Endothelial cell of umbilical vein (primary cell): ENCODE measurements around the gene KDM4B. TPM values are rescaled to one million over a fixed set of nuclear protein-coding genes. Genes with fewer than 3 reads are reported as not detected.

Experiments
- BruUV-seq: library from RNA; stranded (reverse); fragments of 400-500 nt; replicated peaks from 2 replicates; lab custom pipeline; 2021; lab: Mats Ljungman, UMichigan
- CTCF ChIA-PET: fragments of 300-600, 350-600 bp; sonication (Branson Sonifier 250); formaldehyde crosslinking; loops from one replicate; lab custom pipeline; 2021; ENCODE audit warnings: antibody characterized with exemption, inconsistent platforms; lab: Charles Lee
- POLR2A ChIA-PET: fragments of 300-600, 350-600 bp; sonication (Branson Sonifier 250); formaldehyde crosslinking; loops from one replicate; lab custom pipeline; 2021; ENCODE audit warnings: antibody characterized with exemption, inconsistent platforms; lab: Charles Lee
- DNase-seq: peaks from one replicate; pipeline ENCODE4 v3.0.0-alpha.2; 2011; ENCODE audit warnings: low read depth, low spot score
- FAIRE-seq: peaks from 2 replicates; lab custom pipeline; 2011; peaks lifted over from hg19 to GRCh38; lab: Jason Lieb, UNC
- H2AFZ ChIP-seq: 2 replicates; pipeline ENCODE4 v1.6.0; 2012; ENCODE audit warnings: low read depth, low read length, control low read depth, inconsistent platforms
- H3K27ac ChIP-seq: 2 replicates; pipeline ENCODE4 v1.5.1; 2011; ENCODE audit warnings: low read depth, mild to moderate bottlenecking, control low read depth, low read length, moderate library complexity; ENCODE audit not compliant: insufficient read depth
- H3K27me3 ChIP-seq, 2 experiments: 2 replicates each; pipeline versions ENCODE4 v1.6.0 to v1.6.1; 2011; ENCODE audit warnings: low read length in 2 of 2, mixed read lengths in 1 of 2; ENCODE audit not compliant: control insufficient read depth in 2 of 2, insufficient read depth in 2 of 2
- H3K36me3 ChIP-seq, 2 experiments: 2 replicates in 1 of 2; 3 replicates in 1 of 2; pipeline ENCODE4 v1.5.1; 2011; ENCODE audit warnings: low read length in 2 of 2, mild to moderate bottlenecking in 1 of 2, moderate library complexity in 1 of 2; ENCODE audit not compliant: control insufficient read depth in 2 of 2, insufficient read depth in 2 of 2; ENCODE audit errors: extremely low read depth in 1 of 2
- H3K4me1 ChIP-seq: 3 replicates; pipeline ENCODE4 v1.5.1; 2011; ENCODE audit warnings: mild to moderate bottlenecking, low read length; ENCODE audit not compliant: control insufficient read depth, insufficient read depth; ENCODE audit errors: extremely low read depth
- H3K4me2 ChIP-seq: 2 replicates; pipeline ENCODE4 v1.6.1; 2011; ENCODE audit warnings: low read length, control low read depth, mixed read lengths; ENCODE audit not compliant: insufficient read depth
- H3K4me3 ChIP-seq, 3 experiments: fragments of 200-600 bp in 1 of 3; sonication (generic), shearing (Covaris generic) in 1 of 3; replicated peaks in 1 of 3; 2 replicates each; pipeline ENCODE4 v1.5.1; 2011 to 2016; ENCODE audit warnings: control low read depth in 3 of 3, low read length in 3 of 3, mild to moderate bottlenecking in 2 of 3, inconsistent platforms in 1 of 3, low read depth in 1 of 3, moderate library complexity in 1 of 3; ENCODE audit not compliant: insufficient read depth in 1 of 3
- H3K79me2 ChIP-seq: 2 replicates; pipeline ENCODE4 v1.6.0; 2012; ENCODE audit warnings: low read length, inconsistent platforms; ENCODE audit not compliant: control insufficient read depth, insufficient read depth
- H3K9ac ChIP-seq: replicated peaks from 2 replicates; pipeline ENCODE3; 2011; ENCODE audit warnings: low read length, control low read depth; ENCODE audit not compliant: insufficient read depth; ENCODE audit errors: extremely low read depth
- H3K9me1 ChIP-seq: replicated peaks from 3 replicates; pipeline ENCODE4 v1.6.0; 2011; ENCODE audit warnings: mild to moderate bottlenecking, low read length; ENCODE audit not compliant: control insufficient read depth, insufficient read depth; ENCODE audit errors: extremely low read depth
- H3K9me3 ChIP-seq: replicated peaks from 2 replicates; pipeline ENCODE4 v1.5.1; 2012; ENCODE audit warnings: low read length, inconsistent platforms; ENCODE audit not compliant: control insufficient read depth, insufficient read depth
- H4K20me1 ChIP-seq: replicated peaks from 2 replicates; pipeline ENCODE3; 2011; ENCODE audit warnings: mild to moderate bottlenecking, low read length; ENCODE audit not compliant: control insufficient read depth, insufficient read depth; ENCODE audit errors: extremely low read depth
- CTCF ChIP-seq, 2 donors: IDR thresholded peaks; 1 replicate in 1 of 2; 2 replicates in 1 of 2; pipeline ENCODE4 v1.5.1; 2011; ENCODE audit warnings: low read length in 2 of 2, mild to moderate bottlenecking in 2 of 2, moderate library complexity in 2 of 2, control low read depth in 1 of 2, inconsistent platforms in 1 of 2, low read depth in 1 of 2; ENCODE audit not compliant: insufficient read depth in 1 of 2; ENCODE audit errors: extremely low read depth in 1 of 2
- EZH2 ChIP-seq: IDR thresholded peaks from 2 replicates; pipeline ENCODE4 v1.6.1; 2012; ENCODE audit warnings: borderline replicate concordance, low read depth, mild to moderate bottlenecking, moderate library complexity, low read length, inconsistent platforms; ENCODE audit not compliant: severe bottlenecking
- FOS ChIP-seq: IDR thresholded peaks from 2 replicates; pipeline ENCODE4 v1.6.1; 2011; ENCODE audit warnings: mild to moderate bottlenecking, low read length, moderate library complexity, borderline replicate concordance; ENCODE audit not compliant: insufficient read depth
- GATA2 ChIP-seq: IDR thresholded peaks from 2 replicates; pipeline ENCODE4 v1.7.0; 2011; ENCODE audit warnings: low read depth, mild to moderate bottlenecking, moderate library complexity, mixed read lengths, low read length; ENCODE audit not compliant: insufficient read length, insufficient read depth
- JUN ChIP-seq: IDR thresholded peaks from 2 replicates; pipeline ENCODE4 v1.6.1; 2011; ENCODE audit warnings: borderline replicate concordance, low read depth; ENCODE audit not compliant: insufficient read length, insufficient read depth
- MAX ChIP-seq: IDR thresholded peaks from 2 replicates; pipeline ENCODE4 v1.6.1; 2011; ENCODE audit not compliant: insufficient read depth, insufficient read length
- MYC ChIP-seq: IDR thresholded peaks from one replicate; pipeline ENCODE4 v1.6.1; 2011; ENCODE audit warnings: mild to moderate bottlenecking, low read depth, low read length
- POLR2A ChIP-seq: IDR thresholded peaks from 2 replicates; pipeline ENCODE4 v1.6.1; 2012; ENCODE audit warnings: low read depth, mild to moderate bottlenecking, control low read depth, low read length
- POLR2AphosphoS5 ChIP-seq: IDR thresholded peaks from 2 replicates; pipeline ENCODE4 v1.6.1; 2012; ENCODE audit warnings: low read depth, mild to moderate bottlenecking, control low read depth, low read length, moderate library complexity; ENCODE audit not compliant: insufficient read depth
- dilution Hi-C: fragments of 300-500 bp; cut with MboI; formaldehyde crosslinking; loops from one replicate; pipeline ENCODE4 v1.15.0; 2019; ENCODE audit warnings: low sequenced_read_pairs; ENCODE audit not compliant: extremely low pct_ligation_motif_present
- intact Hi-C: fragments of 100-400 bp; cut with micrococcal nuclease; formaldehyde crosslinking; loops from one replicate; pipeline ENCODE4 v1.10.0; 2022
- polyA plus RNA-seq, 4 experiments: library from polyadenylated mRNA; depleted of rRNA in 3 of 4; stranded (reverse) in 3 of 4; unstranded in 1 of 4; fragments of >200 nt; gene quantifications; 2 replicates each; pipeline versions ENCODE4 v1.2.1 to v1.2.3, GENCODE V29; 2011 to 2012; ENCODE audit warnings: missing spikeins in 1 of 4
- total RNA-seq: library from RNA; stranded (reverse); gene quantifications from 2 replicates; pipeline ENCODE4 v1.2.3, GENCODE V29; 2021

The KDM4B gene
- total and polyA plus RNA-seq, 2 donors (not counting 3 experiments of a cell fraction or from before 2014, with no cell fraction given), result 12.4 to 37.2 TPM

- ChIA-PET POLR2A (no interaction called here), CTCF (no interaction called here)
- no peak overlapping the region for H2AFZ ChIP-seq
- H3K9me3 ChIP-seq, result no peaks in the 10 kb centered on the region
- no peak for DNase-seq
- intact Hi-C loops, result no loop called here
- no TSS peak for BruUV-seq
- TF ChIP-seq GATA2, result no peak
- TF ChIP-seq MYC, result no peak
- TF ChIP-seq POLR2AphosphoS5, result no peak
- TF ChIP-seq EZH2, result no peak
- TF ChIP-seq MAX, result no peak
- no peak for TF ChIP-seq FOS
- no peak for TF ChIP-seq JUN
- no peak for TF ChIP-seq POLR2A
- no peak for TF ChIP-seq CTCF (IDR thresholded peaks at IDR 0.05; ENCODE audit: extremely low read depth in 1 of 2, insufficient read depth in 1 of 2, low read depth in 1 of 2, low read length in 2 of 2)
- no peak overlapping the region for H3K27ac ChIP-seq
- dilution Hi-C loops, result no loop called here
- no peaks in the 10 kb centered on the region for H3K27me3 ChIP-seq
- peaks cover 0 to 6% of the 10 kb centered on the region in 2 experiments for H3K36me3 ChIP-seq
- no peaks in the 10 kb centered on the region for H3K79me2 ChIP-seq
- H3K4me3 ChIP-seq, result no peak overlapping the region
- no peaks in the 10 kb centered on the region for H3K4me1 ChIP-seq
- FAIRE-seq, result no peak
- H4K20me1 ChIP-seq, result no peaks in the 10 kb centered on the region
- no peak overlapping the region for H3K4me2 ChIP-seq
- no peak overlapping the region for H3K9ac ChIP-seq
- H3K9me1 ChIP-seq, result no peaks in the 10 kb centered on the region
These were observed 123.5 kb downstream of the KDM4B start for GRCh38 chr19:5092481-5092843.
